Uterus (tissue), 2 donors: ENCODE results near the gene HOMER2.

Experiments
- CTCF ChIP-seq, 4 experiments: fragments of 200-600 bp in 2 of 4; fragments of 450-650 bp in 2 of 4; sonication (generic) in 2 of 4; IDR thresholded peaks; one replicate each; pipeline ENCODE4 v1.5.1; 2016 to 2019; ENCODE audit warnings: antibody characterized with exemption in 4 of 4, mild to moderate bottlenecking in 2 of 4, moderate library complexity in 1 of 4
- POLR2A ChIP-seq, 2 donors: fragments of 450-650 bp; IDR thresholded peaks; one replicate each; pipeline ENCODE4 v1.6.1; 2016; ENCODE audit warnings: antibody characterized with exemption in 2 of 2, mild to moderate bottlenecking in 1 of 2, moderate library complexity in 1 of 2

- TF ChIP-seq POLR2A (IDR thresholded peaks at IDR 0.05) (no peak), CTCF (IDR thresholded peaks at IDR 0.05) (no peak)
These were observed 139.5 kb downstream of the HOMER2 start for GRCh38 chr15:82812994-82813393.
